SHP77 treated with DMSO at 0.1 percent for 48 hours (cell line): ENCODE results near the gene SLC43A3.
"Not testable (repeated sequence)": the region's sequence is repeated elsewhere in the genome, so short reads cannot be mapped to it uniquely, and the experiment has no call there.

Source experiments
- DNase-seq: peaks from one replicate; lab custom pipeline; 2025; lab: John Stamatoyannopoulos, UW

SLC43A3 gene

DNA sequence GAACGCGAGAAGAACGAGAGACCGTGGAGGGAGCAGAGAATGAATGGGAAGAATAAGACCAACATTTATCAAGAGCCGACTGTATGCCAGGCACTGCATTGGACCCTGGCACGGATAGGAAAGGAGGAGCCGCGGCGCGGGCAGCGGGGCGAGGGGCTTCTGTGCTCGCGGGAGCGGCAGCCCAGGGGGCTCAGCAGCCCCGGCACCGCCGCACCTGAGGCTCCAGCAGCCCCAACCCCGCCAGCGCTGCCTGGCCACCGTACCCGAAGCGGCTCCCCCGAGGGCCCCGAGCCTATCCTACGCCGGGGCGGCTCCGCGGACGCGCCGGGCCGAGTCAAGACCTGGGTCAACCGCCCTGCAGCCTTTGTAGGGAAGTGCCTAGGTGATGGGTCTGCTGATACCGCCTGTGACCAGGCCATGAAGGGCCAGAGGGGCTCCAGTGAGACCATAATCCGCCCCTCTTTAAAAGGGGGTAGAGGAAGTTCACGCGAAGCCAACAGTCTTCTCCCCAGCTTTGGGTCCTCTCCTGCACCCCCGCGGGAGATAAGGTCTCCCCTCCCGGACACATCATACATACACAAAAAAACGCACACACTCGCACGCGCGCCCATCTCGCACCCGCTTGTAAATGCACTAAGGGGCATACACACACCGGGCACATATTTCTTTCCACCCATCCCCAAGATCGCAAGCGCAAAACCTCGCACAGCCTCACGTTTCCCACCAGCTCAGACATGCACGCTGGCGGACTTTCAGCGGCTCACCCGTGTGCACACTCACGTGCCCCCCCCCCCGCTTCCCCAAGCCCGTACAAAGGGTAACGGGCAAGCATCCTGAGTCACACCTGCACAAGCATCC lies 32.5 kb upstream of the SLC43A3 start:
- no peak for DNase-seq

DNA sequence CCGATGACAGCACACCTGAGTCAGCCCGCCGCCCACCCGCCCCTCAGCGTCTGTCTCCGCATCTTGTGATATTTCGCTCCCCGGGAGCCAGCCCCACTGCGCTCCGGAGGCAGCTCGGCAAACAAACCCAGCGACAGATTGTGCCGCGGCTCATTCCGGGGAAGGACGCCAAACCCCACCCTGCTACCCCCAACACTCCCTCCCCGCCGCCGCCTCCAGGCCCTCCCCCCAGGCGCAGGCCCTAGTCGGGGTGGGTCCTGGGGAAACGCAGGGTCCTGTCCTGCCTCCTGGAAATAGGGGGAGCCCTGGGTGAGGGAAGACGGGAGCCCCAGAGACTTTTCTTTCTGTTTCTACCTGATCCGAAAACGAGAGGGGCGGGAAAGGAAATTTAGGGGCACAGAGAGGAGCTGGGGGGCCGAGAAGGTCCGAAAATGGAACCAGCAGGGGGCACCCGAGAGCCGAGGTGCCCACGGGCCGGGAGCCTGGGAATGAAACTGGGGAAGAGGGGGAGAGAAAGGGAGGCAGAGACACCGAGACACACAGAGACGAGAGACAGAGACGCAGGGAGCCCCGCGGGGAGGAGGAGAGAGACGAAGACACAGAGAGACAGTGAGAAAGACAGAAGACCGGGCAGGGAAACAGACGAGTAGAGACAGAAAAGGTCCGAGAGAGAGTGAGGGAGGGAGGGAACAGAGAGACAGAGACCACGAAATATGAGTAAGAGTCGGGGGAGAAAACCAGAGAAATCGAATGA lies 31.7 kb upstream of the SLC43A3 start:
- no peak for DNase-seq

DNA sequence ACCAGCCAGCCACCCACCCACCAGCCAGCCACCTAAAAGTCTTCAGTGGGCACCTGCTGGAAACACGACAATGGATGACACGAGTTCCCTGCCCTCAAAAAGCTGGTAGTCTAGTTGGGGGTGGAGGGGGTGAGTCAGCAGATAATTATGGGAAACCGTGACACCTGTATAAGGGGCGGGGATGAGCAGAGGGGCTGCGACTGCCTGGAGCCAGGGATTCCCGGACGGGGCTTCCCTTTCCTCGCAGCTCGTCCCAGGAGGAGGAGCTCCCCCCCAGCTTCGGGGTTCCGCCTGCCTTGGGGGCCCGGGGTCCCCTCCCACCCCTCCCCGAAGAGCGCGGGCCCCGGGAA lies 31.1 kb upstream of the SLC43A3 start:
- no peak for DNase-seq

DNA sequence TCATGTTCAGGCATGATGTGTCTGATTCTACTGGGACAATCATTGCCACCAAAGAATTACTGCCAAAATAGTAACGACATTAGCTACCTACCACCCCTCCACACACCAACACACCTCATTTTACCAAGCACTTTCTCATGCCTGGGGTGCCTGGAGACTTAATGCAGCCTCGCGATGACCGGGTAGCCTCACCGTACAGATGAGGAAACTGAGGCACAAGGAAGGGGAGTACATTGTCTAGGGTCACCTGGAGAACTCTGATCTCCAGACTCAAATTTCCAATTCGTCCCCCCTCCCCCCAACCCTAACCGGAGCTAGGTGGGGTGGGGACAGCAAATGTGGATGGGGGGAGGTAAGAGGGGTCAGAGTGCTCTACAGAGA lies 30.7 kb upstream of the SLC43A3 start:
- DNase-seq, result no peak

DNA sequence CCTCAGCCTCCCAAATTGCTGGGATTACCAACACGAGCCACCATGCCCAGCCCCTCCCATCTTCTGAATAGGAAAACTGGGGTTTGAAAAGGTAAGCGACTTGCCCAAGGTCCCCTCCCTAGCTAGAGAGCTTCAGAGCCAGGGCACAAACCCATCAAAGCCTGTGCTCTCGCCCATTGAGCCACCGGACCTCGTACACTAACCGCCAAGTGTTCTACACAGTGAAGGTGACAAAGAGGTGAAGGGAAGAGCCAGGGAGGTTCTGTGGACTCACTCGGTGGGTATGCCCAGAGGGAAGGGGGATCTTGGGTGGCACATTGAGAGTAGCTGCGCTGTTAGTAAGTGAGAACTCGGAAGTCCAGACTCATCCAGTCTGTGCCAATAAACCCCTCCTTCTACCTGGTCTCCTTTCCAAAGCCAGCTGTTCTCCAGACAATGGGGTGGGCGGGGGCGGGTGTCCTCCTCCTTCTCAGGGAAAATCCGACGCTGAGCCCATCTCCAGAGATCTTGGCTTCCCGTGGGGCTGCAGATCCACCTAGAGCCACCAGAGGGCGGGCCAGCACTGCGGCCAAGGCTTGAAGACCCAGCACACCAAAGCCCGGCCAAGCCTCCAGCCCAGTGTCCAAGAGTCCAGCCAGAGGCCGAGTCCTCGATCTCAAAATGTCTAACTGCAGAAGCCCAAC lies 30.2 kb upstream of the SLC43A3 start:
- no peak for DNase-seq

DNA sequence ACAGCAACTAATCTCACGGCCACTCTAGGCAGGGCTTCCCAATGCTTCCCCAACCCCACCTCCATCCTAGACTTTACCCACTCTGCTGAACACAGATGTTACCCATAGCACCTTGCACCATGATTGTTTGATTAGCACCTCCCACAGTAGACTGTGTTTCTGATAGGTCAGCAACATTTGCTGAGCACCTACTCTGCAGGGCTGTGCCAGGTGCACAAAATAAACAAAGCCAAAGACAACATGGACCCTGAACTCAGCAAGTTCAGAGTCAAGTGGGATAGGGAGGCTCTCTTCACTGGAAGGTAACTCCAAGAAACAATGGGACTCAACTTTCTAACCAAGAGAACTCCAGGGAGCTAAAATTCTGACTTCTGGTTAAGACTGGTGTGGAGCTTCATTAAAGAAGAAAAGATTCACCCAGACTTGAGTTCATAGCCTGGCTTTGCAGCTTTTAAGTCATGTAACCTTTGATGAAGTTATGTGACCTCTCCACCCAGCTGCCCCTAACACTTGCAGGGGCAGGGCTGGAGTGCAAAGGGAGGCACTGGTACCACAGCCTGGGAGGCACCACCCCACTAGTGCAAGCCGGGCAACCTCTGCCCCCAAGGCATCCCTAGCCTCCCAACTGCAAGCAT lies 26.7 kb upstream of the SLC43A3 start:
- no peak for DNase-seq

DNA sequence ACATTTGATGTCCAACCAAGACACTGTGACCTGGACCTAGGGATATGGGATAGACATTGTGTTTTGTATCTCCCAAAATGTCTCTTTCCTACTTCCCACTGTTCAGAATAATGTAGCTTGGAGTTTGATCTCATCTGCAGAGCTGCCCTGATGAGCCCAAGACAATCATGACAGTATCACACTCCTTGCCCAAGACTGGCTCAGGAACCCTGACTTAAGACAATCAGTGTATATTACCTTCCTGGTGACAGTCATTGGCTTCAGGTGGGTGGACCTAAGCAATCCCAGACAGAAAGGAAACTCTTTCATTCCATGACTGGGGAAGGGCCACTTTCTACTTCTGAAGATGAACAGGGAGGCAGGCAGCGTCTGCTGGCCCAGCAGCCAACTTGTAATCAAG lies 19.1 kb upstream of the SLC43A3 start:
- DNase-seq, result no peak

DNA sequence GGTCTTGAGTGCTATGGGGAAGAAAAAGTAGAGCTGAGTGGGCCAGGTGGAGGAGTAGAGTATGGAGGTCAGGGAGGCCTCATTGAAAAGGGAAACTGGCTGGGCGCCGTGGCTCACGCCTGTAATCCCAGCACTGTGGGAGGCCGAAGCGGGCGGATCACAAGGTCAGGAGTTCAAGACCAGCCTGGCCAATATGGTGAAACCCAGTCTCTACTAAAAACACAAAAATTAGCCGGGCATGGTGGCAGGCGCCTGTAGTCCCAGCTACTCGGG lies 18.1 kb upstream of the SLC43A3 start:
- not testable (repeated sequence) for DNase-seq

DNA sequence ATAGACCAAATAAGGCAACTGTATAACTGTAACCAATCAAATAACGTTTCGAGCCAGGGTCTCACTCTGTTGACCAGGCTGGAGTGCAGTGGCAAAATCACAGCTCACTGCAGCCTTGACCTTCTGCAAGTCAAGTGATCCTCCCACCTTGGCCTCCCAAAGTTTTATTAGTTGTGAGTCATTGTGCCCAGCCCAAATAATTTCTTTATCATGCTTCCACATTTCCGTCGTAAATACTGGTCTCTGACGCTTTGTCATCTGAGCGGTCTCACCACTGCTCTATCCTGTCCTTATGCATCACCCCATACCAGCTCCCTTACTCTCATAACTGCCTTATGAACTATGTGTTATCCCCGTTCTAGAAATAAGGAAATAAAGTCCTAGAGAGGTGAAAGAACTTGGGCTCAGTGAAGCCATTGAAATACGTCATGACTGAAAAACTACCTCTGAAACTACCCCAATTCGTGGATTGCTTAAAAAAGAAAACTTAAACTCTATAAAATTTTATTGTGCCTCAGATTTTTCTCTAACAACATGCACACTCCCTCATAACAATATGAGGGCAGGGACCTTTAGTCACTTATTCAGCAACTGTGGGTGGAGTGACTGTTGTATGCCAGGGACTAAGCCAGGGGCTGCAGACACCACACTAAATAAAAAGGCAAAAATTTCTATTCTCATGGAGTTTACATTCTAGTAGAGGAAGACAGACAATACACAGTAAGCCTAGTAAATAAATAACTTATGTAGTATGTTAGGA lies 17.6 kb upstream of the SLC43A3 start:
- DNase-seq, result no peak

DNA sequence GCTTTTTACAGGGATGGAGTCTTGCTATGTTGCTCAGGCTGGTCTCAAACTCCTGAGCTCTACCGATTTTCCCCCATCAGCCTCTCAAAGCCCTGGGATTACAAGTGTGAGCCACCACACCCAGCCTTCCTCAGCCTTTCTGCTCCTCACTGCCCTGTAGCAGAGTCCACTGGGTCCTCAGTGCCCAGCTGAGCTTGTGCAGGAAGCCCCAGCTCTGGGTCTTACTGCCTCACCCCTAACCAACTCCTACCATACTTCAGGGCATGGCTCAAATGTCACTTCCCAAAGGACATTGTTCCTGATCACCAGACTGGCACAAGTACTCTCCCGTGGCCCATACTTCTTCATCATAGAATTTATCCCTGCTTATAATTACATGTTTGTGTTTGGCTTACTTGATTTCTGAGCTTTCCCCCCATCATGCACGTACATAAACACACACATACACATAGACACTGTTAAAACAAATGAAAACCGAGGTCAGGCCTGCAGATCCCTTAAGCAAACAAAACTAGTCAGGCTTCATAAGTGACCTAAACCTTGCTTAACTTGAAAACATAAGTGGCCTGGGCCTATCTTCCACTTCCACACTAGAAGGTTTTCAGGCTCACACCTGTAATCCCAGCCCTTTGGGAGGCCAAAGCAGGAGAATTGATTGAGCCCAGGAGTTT lies 14.0 kb upstream of the SLC43A3 start:
- no peak for DNase-seq

DNA sequence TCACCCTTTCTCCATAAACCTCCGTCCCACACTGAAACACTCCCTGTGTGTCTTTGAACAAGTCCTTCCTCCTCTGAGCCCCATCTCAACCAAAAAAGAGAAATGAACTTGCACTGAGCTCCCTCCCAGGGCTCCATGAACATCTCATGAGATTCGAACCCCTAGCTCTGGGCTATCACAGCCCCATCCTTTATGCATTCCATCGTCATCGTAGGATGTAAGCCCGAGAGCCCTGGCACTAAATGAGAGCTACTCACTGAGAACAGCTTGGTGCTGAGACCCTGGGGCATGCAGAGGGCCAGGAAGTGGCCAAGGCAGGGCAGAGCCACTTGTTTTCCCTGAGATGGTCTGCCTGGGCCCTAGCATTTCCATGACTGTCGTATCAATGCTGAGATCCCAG lies 12.9 kb upstream of the SLC43A3 start:
- no peak for DNase-seq

DNA sequence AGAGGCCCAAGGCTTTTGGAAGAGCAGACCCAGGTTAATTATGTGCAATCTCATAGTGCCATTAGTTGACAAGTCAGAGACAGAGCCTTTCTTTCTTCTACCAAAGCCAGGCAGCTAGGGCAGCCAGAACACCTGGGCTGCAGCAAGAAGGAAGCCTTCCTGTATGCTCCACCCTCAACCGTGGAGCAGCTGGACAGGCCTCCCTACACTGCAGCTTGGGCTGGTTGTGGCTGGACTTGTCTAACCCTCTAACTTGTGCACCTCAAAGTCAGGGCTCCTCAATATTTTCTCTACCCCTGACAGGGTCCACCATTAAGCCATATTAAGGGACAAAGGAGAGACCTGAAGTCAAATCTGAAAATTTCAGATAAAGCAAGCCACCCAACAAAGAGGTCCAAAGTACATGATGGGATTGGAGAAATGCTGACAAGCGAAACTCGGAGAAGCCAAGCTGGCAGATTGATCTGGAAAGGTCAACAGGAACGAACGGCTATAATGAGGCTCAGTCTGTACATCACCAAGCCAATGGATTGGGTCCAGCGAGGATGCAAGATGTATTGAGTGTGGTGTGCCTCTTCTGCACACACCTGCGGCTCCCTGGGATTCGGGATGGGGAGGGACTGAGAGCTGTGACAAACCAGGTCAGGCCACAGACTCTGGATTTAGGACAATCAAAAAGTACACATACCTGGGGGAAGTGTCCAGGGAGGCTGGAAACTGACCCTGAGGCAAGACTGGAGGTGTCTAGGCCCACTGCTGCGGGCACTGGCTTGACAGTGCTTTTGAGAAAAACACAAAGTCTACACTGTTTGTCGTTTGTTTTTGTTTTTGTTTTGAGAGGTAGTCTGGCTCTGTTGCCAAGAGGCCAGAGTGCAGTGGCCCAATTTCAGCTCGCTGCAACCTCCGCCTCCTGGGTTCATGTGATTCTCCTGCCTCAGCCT lies 11.7 kb upstream of the SLC43A3 start:
- no peak for DNase-seq

DNA sequence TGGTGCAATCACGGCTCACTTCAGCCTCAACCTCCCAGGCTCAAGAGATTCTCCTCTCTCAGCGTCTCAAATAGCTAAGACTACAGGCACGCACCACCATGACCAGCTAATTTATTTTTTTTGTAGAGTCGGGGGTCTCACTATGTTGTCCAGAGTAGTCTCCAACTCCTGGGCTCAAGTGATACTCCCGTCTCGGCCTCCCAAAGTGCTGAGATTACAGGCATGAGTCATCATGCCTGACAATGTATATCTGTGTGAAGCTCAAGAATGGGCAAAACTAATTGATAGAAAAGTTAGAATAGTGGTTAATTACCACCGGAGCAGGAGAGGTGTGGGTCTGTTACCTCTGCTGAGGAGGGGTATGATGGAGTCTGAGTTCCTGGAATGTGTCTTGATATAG lies 9.1 kb upstream of the SLC43A3 start:
- no peak for DNase-seq

DNA sequence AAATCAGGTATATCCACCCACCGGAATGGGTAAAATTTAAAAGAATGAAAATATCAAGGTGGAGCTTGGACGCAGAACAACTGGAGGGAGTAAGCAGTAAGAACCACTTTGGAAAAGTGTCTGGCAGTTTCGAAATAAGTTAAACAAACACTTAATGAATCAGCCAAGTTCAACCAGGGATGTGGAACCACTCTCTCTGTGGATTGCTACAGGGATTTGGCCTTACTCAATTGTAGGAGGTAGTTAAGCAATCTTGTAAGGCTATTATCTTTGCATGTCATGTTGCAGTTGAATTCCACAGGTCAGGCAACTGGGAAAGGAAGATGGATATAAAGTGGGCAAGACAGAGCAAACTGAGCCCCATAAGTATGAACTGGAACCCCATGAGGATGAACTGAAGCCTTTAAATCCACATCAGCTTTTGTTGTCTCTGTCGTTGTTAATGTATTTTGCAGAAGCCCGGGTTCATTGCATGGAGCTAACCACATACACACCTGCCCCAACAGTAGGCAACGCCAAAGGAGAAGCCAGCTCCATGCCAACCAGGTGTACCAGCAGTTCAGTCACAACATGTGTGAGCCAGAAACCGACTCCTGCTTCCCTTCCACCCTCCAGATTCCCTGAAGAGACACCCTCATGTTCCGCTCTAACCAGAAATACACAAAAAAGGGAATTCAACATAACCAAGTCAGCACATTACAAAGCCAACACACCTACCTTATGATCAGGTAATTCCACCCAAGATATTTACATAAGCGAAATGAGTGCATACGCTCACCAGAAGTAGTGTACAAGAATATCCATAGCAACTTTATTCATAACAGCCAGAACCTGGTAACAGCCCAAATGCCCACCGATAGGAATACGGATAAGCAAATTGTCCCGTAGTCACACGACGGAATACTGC lies 8.0 kb upstream of the SLC43A3 start:
- DNase-seq, result no peak

DNA sequence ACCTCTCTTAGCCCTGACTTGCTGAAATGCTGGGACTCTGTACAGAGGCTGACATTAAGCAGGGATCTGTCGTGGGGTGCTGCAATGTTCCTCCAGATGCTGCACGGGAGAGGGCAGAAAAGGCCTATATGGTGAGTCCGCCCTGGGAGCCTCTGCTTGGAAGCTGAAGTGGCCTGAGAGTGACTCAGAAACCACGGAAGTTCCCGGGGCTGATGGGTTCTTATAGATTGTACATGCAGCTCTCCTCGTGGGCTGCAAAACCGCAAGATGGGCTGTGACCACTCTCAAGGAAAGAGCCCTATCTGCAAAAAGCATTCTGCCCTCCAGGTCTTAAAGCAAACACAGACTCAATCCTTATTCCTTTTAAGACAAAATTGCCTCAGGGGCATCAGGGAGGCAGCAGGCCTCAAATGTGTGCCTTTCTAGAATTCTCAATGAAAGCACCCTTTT lies 5.8 kb upstream of the SLC43A3 start:
- DNase-seq, result no peak

DNA sequence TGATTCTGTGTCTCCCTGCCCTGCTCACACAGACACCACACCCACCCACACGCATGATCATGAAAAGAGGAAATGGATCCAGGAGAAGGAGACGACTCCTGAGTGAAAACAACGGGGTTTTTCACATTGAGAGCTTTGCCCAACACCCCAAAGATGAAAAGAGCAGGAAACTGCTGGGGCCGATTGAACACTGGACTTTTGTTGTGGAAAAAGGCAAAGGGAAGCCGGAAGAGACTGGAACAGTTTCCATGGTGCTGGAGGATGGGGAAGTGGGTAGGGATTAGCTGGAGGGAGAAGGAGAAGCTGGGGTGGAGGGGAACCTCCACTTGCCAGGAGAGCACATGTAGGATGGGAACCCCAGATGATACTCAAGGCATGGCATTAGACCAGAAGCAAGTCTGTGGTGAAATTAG lies 5.2 kb upstream of the SLC43A3 start:
- DNase-seq, result no peak

DNA sequence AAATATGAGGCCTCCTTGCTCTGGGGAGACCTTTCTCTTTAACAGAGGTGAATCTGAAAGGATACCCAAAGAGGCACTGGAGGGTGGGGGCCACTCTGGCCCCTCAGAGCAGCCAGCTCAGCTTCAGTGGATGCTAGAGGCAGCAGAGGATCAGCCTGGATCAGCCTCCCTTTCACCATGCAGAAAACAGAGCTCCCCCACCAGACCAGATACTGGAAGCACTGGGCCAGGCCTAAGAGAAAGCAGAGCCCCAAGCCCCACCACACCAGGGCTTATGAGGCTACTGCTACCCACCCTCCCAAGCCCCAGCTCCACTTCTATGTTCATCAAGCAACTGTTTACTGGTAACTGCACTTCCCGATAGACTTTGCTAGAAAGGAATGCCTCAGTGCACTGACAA lies 4.0 kb upstream of the SLC43A3 start:
- no peak for DNase-seq

DNA sequence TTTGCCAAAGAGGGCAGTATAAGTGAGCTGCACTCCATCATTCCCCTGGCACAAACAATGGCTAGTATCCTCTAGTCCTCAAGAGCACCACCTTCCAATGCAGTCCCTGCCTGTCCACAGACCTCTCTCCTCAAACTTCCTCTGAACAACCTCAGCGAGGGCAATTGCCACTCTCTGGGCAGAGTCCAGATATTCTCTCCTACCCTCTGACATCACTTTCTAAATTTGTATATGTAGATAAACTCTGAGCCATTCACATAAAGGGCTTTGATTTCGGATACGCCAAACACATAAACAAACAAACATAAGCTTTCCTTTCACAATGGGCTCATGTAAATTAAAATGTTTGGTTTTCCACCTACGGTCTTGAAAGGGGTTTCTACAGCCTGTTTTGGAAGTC lies 3.0 kb upstream of the SLC43A3 start:
- no peak for DNase-seq

DNA sequence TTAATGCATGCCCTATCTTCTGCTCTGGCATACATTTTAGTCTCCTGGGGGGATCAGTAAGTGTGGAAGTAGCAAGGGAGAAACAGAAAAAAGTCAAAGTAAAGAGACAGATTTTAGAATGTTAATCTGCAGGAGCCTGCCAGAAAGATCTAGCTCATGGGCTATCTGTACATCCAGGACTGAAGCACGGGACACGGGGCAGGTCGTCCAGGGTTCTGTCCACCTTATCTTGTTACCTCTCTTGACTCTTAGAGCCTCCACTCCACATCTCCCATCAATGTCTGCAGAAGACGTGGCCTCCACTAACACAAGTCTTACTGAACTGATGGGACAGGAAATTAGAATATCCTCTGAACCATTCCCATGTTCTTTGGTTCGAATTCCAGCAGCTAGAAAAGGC lies 1.7 kb upstream of the SLC43A3 start:
- no peak for DNase-seq
